DMS 273 treated with DMSO at 0.1 percent for 48 hours (cell line): Measurements from ENCODE around the gene PLXNA4.
A peak's percentile ranks its signal among the peaks of the same experiment; 100 is the strongest.

ENCODE experiments used
- DNase-seq: peaks from one replicate; lab custom pipeline; 2025; lab: John Stamatoyannopoulos, UW

Gene PLXNA4

DNA sequence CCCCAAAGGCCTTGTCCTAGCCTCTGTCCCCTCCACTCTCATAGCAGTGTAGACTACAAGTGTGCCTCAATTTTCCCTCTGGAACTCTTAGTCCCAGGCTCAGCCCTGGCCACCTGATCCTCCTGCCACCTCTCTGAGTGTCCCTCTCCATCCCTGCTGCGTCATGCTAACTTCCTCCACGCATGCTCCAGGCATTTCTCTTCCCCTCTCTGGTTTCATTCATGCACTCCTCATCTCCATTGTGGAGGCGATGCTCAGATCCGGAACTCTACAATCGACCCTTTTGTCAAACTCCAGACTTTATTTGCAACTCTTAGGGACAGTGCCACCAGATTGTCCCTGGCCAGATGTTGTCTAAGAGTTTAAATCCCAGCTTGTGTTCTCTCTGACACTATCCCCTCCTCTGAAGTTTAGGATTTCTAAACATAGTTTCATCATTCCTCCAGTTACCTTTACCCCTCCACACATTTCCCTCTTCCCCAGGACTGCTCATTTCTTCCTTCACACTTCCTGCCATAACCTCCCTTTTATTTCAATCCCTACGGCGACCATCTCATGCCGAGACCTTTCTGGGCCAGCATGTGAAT lies 492.6 kb downstream of the PLXNA4 start:
- DNase-seq: no peak

DNA sequence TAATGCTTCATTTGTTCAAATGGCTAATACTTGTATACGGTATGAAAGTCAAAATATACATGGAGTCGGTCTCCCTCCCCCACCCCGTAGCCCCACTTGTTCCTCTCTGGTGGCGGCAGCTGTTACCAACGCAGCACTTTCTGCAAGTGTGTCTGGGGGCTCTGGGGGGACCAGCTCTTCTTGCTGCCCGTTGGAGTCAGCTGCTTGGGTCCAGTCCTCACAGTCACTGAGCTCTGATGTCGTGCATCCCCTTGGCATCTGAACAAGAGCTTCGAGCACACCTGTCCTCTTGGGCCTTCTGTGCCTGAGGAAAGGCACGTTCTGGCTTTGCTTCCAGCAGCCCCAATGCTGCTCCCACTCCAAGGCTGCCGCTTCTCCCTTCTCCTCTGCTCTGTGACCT lies 493.1 kb downstream of the PLXNA4 start:
- no peak for DNase-seq

- DNase-seq: no peak
These were observed 493.9 kb downstream of the PLXNA4 start for GRCh38 chr7:132082394-132082793.

DNA sequence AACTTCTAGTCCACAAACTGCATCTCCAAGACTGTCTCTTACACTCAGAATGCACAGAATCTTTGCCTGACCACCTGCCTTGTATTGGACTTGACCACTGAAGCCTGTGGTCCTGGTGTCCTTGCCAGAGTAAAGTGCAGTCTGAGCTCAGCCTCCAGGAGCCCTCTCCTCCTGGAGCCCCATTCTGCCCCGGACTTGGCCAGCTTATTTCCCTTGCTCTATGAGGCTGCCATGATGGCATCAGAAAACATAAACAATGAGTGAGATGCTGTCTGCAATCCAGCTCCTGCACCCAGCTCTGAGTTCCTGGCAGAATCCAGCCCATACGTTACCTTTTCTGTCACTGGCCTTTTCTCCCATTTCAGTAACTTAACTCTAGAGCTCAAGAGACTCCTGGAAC lies 494.6 kb downstream of the PLXNA4 start:
- DNase-seq: no peak

GRCh38 chr7:132080967-132081668 lies 495.2 kb downstream of the PLXNA4 start:
- DNase-seq: no peak

DNA sequence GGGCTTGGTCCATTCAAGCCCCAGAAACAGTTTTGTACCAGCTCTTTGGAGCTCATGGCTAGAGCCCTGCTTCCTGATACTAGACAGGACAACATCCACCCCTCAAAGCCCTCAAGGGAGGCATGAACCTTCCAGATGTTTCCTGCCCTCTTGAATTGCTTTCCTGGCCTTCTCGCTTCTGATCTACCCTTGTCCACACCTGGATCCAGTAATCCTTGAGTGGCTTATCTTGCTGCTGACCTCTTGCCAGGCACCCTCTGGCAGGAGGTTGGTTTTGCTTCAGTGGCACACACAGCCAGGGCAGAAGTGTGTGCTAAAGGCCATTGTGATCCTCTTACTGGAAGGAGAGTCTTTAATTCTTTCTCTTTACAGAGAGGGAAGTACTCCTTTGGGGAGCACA lies 495.8 kb downstream of the PLXNA4 start:
- DNase-seq: no peak

GRCh38 chr7:132078891-132079735 lies 497.2 kb downstream of the PLXNA4 start:
- no peak for DNase-seq

DNA sequence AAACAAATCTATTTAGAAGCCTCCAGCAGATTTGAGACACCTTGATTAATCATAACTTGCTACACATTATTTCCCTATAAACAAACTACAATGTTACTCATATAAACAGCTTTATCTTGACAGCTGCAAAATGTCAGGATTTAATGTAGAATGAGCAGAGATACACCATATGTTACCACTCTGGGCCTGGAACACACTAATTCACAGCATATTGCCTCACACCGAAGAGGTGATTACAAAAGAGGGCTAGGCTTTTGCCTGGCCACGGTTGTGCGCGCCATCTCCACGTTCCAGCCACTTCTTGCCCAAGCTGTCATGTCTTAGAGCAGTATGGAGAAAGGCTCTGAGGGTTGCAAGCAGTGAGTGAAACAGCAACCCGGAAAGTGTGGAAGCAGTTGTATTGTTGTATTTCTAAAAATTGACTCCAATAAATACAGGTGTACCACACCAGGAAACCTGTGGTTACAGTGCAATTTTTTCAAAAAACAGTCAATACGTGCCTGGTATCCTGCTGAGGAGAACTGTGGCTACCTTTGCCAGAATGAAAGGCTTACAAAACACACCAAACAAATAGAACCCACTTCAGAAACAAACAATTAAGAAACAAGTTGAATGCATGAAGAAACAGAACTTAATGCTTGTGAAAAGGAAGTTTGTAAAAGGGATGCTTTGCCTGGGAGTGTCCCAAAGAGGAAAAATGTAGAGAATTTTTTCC lies 498.1 kb downstream of the PLXNA4 start:
- peak; percentile 15 for DNase-seq

- DNase-seq: no peak
These were observed 499.8 kb downstream of the PLXNA4 start for GRCh38 chr7:132076301-132077035.

- DNase-seq: no peak
These were observed 500.8 kb downstream of the PLXNA4 start for GRCh38 chr7:132075515-132075914.

DNA sequence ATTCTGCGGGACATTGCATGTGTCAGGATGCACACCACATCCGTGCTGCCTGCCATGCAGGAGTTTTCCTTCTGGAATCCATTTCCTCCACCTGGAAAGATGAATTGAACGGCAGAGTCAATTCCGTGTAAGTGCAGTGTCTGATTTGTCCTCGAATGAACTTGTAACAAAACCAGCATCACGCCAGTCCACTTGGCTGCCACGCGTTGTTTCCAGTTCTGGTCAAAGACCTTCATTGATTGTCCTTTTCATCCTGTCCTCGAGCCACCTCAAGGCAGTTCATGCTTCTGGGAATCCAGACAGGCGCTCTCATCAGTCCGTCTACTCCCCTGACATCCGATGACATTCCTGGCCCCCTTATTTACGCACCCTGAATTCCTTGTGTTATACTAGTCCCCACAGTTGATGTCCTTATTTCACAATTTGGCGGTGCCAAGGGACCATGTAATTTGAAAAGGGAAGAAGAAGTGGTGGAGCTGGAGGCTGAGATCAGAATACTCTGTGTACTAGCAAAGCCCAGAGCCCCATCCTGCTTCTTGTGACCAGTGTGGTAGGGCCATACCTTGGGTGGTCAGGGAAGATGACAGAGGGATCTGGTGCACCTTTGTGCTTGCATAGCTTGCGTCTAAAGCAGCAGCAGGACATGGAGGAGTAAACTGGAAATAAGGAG lies 502.2 kb downstream of the PLXNA4 start:
- DNase-seq: no peak
